Upper lobe of left lung (tissue), 4 donors: ENCODE measurements around the gene SECISBP2.

Experiments used
- CTCF ChIP-seq, 6 experiments: fragments of 450-650 bp in 4 of 6; fragments of 200-600 bp in 2 of 6; sonication (generic) in 2 of 6; IDR thresholded peaks; one replicate each; pipeline ENCODE4 v1.5.1; 2016 to 2019; ENCODE audit warnings: antibody characterized with exemption in 6 of 6
- EP300 ChIP-seq, 4 donors: sonication (generic); formaldehyde crosslinking; IDR thresholded peaks; one replicate each; pipeline ENCODE4 v1.5.1; 2017; ENCODE audit warnings: antibody characterized with exemption in 4 of 4, control low read depth in 2 of 4
- POLR2A ChIP-seq, 4 donors: fragments of 450-650 bp; IDR thresholded peaks; one replicate each; pipeline ENCODE4 v1.5.1; 2016 to 2017; ENCODE audit warnings: antibody characterized with exemption in 4 of 4, mild to moderate bottlenecking in 2 of 4

- no peak for TF ChIP-seq CTCF (IDR thresholded peaks at IDR 0.05)
- no peak for TF ChIP-seq EP300 (IDR thresholded peaks at IDR 0.05)
- no peak for TF ChIP-seq POLR2A (IDR thresholded peaks at IDR 0.05)
Observed at GRCh38 chr9:89340332-89340731, 22.0 kb downstream of the SECISBP2 start.
